HEK293 (cell line): Measurements from ENCODE around the gene THSD4.

ENCODE experiments used
- CTCF ChIA-PET: fragments of 350-600 bp; formaldehyde crosslinking; extraction: SDS; loops from one replicate; lab custom pipeline; 2021; ENCODE audit warnings: antibody characterized with exemption; lab: Yijun Ruan, JAX
- POLR2A ChIA-PET: fragments of 300-600 bp; formaldehyde crosslinking; extraction: SDS; loops from one replicate; lab custom pipeline; 2020; ENCODE audit warnings: antibody characterized with exemption, inconsistent platforms; lab: Yijun Ruan, JAX
- H3K27ac ChIP-seq: fragments of 200-500 bp; sonication (Bioruptor generic); 2 replicates; pipeline ENCODE4 v1.5.1; 2014; ENCODE audit warnings: low read depth, low read length, control low read depth, inconsistent platforms; ENCODE audit errors: extremely low read depth
- H3K36me3 ChIP-seq, 2 experiments: fragments of 200-500 bp in 1 of 2; sonication (Bioruptor generic) in 1 of 2; 1 replicate in 1 of 2; 2 replicates in 1 of 2; pipeline ENCODE4 v1.5.1; 2014 to 2017; ENCODE audit warnings: inconsistent platforms in 2 of 2, low read length in 2 of 2; ENCODE audit not compliant: control insufficient read depth in 2 of 2, insufficient read depth in 1 of 2
- H3K4me1 ChIP-seq: fragments of 200-500 bp; sonication (Bioruptor generic); 2 replicates; pipeline ENCODE4 v1.5.1; 2014; ENCODE audit warnings: mild to moderate bottlenecking, low read length, inconsistent platforms; ENCODE audit not compliant: control insufficient read depth, insufficient read depth
- H3K4me3 ChIP-seq: 2 replicates; pipeline ENCODE4 v1.5.1; 2011; ENCODE audit warnings: low read depth, mild to moderate bottlenecking, control low read depth, low read length, moderate library complexity
- H3K9me3 ChIP-seq: fragments of 200-500 bp; sonication (Bioruptor generic); 2 replicates; pipeline ENCODE4 v1.5.1; 2014; ENCODE audit warnings: low read depth, low read length, inconsistent platforms; ENCODE audit not compliant: control insufficient read depth, insufficient read depth
- ATF2 ChIP-seq: fragments of 450-650 bp; formaldehyde crosslinking; IDR thresholded peaks from 2 replicates; pipeline ENCODE4 v1.5.1; 2016; ENCODE audit warnings: missing biosample characterization, missing genetic modification characterization, low read depth
- BCL11A ChIP-seq: fragments of 450-650 bp; formaldehyde crosslinking; IDR thresholded peaks from 2 replicates; pipeline ENCODE4 v1.5.1; 2016; ENCODE audit warnings: low read depth, missing biosample characterization, missing genetic modification characterization
- BCL11B ChIP-seq: fragments of 450-650 bp; formaldehyde crosslinking; IDR thresholded peaks from 2 replicates; pipeline ENCODE4 v1.5.1; 2016; ENCODE audit warnings: low read depth, missing biosample characterization, missing genetic modification characterization
- EGR2 ChIP-seq: fragments of 450-650 bp; formaldehyde crosslinking; IDR thresholded peaks from 2 replicates; pipeline ENCODE4 v1.5.1; 2016; ENCODE audit warnings: low read depth, missing biosample characterization, missing genetic modification characterization
- IKZF3 ChIP-seq: fragments of 450-650 bp; IDR thresholded peaks from 2 replicates; pipeline ENCODE4 v1.5.0; 2018; ENCODE audit warnings: missing biosample characterization, mild to moderate bottlenecking, missing genetic modification characterization, moderate library complexity
- KLF7 ChIP-seq: fragments of 450-650 bp; formaldehyde crosslinking; IDR thresholded peaks from 2 replicates; pipeline ENCODE4 v1.5.1; 2016; ENCODE audit warnings: missing biosample characterization, missing genetic modification characterization, borderline replicate concordance
- KLF8 ChIP-seq: fragments of 450-650 bp; formaldehyde crosslinking; IDR thresholded peaks from 2 replicates; pipeline ENCODE4 v1.5.1; 2016; ENCODE audit warnings: missing biosample characterization, missing genetic modification characterization
- OSR2 ChIP-seq: fragments of 450-650 bp; formaldehyde crosslinking; IDR thresholded peaks from 2 replicates; pipeline ENCODE4 v1.5.1; 2016; ENCODE audit warnings: missing biosample characterization, missing genetic modification characterization
- PATZ1 ChIP-seq: fragments of 450-650 bp; formaldehyde crosslinking; IDR thresholded peaks from 2 replicates; pipeline ENCODE4 v1.5.1; 2016; ENCODE audit warnings: missing biosample characterization, missing genetic modification characterization
- PRDM1 ChIP-seq: fragments of 450-650 bp; formaldehyde crosslinking; IDR thresholded peaks from 2 replicates; pipeline ENCODE4; 2016; ENCODE audit warnings: missing biosample characterization, missing genetic modification characterization
- REPIN1 ChIP-seq: fragments of 450-650 bp; formaldehyde crosslinking; IDR thresholded peaks from 2 replicates; pipeline ENCODE4 v1.5.1; 2017; ENCODE audit warnings: missing biosample characterization, missing genetic modification characterization, low read depth
- ZBTB20 ChIP-seq: fragments of 450-650 bp; formaldehyde crosslinking; IDR thresholded peaks from 2 replicates; pipeline ENCODE4 v1.5.1; 2016; ENCODE audit warnings: missing biosample characterization, missing genetic modification characterization
- ZFHX2 ChIP-seq: fragments of 450-650 bp; formaldehyde crosslinking; conservative IDR thresholded peaks from 2 replicates; pipeline ENCODE4 v1.5.1; 2016; ENCODE audit warnings: missing biosample characterization, missing genetic modification characterization
- ZFP3 ChIP-seq: fragments of 450-650 bp; formaldehyde crosslinking; IDR thresholded peaks from 2 replicates; pipeline ENCODE4 v1.5.1; 2016; ENCODE audit warnings: low read depth, missing biosample characterization, missing genetic modification characterization
- ZNF10 ChIP-seq: fragments of 450-650 bp; formaldehyde crosslinking; IDR thresholded peaks from 2 replicates; pipeline ENCODE4 v1.5.1; 2017; ENCODE audit warnings: missing biosample characterization, missing genetic modification characterization
- ZNF138 ChIP-seq: fragments of 450-650 bp; formaldehyde crosslinking; IDR thresholded peaks from 2 replicates; pipeline ENCODE4 v1.5.1; 2016; ENCODE audit warnings: missing biosample characterization, missing genetic modification characterization, borderline replicate concordance
- ZNF148 ChIP-seq: fragments of 450-650 bp; formaldehyde crosslinking; IDR thresholded peaks from 2 replicates; pipeline ENCODE4 v1.5.0; 2017; ENCODE audit warnings: missing biosample characterization, missing genetic modification characterization, borderline replicate concordance
- ZNF155 ChIP-seq: fragments of 450-650 bp; formaldehyde crosslinking; IDR thresholded peaks from 2 replicates; pipeline ENCODE4 v1.5.1; 2016; ENCODE audit warnings: missing biosample characterization, missing genetic modification characterization
- ZNF19 ChIP-seq: fragments of 450-650 bp; formaldehyde crosslinking; IDR thresholded peaks from 2 replicates; pipeline ENCODE4; 2016; ENCODE audit warnings: missing biosample characterization, missing genetic modification characterization, low read depth
- ZNF311 ChIP-seq: fragments of 450-650 bp; formaldehyde crosslinking; IDR thresholded peaks from 2 replicates; pipeline ENCODE4 v1.5.1; 2017; ENCODE audit warnings: missing biosample characterization, missing genetic modification characterization, borderline replicate concordance
- ZNF423 ChIP-seq: fragments of 450-650 bp; formaldehyde crosslinking; IDR thresholded peaks from 2 replicates; pipeline ENCODE4 v1.5.1; 2016; ENCODE audit warnings: missing biosample characterization, missing genetic modification characterization
- ZNF585B ChIP-seq: fragments of 450-650 bp; formaldehyde crosslinking; IDR thresholded peaks from 2 replicates; pipeline ENCODE4 v1.5.1; 2016; ENCODE audit warnings: missing biosample characterization, missing genetic modification characterization
- ZNF792 ChIP-seq: fragments of 450-650 bp; formaldehyde crosslinking; IDR thresholded peaks from 2 replicates; pipeline ENCODE4 v1.5.1; 2016; ENCODE audit warnings: missing biosample characterization, missing genetic modification characterization
- TF ChIP-seq, protein P1 (sequence below): sonication (generic); formaldehyde crosslinking; IDR thresholded peaks from 2 replicates; pipeline ENCODE4 v1.8.1; 2022; ENCODE audit warnings: mild to moderate bottlenecking, moderate library complexity, missing genetic modification reagents
- TF ChIP-seq, protein P2 (sequence below): fragments of 450-650 bp; formaldehyde crosslinking; IDR thresholded peaks from 2 replicates; pipeline ENCODE4 v1.5.1; 2016; ENCODE audit warnings: missing biosample characterization, missing genetic modification characterization

Gene THSD4

GRCh38 chr15:71083349-71083748 is 31.9 kb upstream of the THSD4 start:
- peak; percentile 48; the same call in 1 of the 2 replicates for TF ChIP-seq ATF2 (tag by site-specific recombination)
- TF ChIP-seq EGR2 (tag by site-specific recombination), result peak; percentile 54; the same call in 1 of the 2 replicates
- no peak for TF ChIP-seq BCL11A
- TF ChIP-seq ZNF138 (tag by site-specific recombination), result no peak
- TF ChIP-seq ZFHX2 (tag by site-specific recombination), result peak; percentile 74
- no peak for TF ChIP-seq ZNF423 (tag by site-specific recombination)
- TF ChIP-seq, all 188 proteins: peak for 3
- H3K4me3 ChIP-seq, result no peak overlapping the region
- H3K4me1 ChIP-seq, result peaks cover 13% of the 10 kb centered on the region
- CTCF ChIA-PET, result interaction anchor here (1.1 kb wide), 1 partner anchor 71 kb away, joined by 5 read pairs; no protein-coding TSS in a partner anchor
- POLR2A ChIA-PET, result no interaction called here
- H3K36me3 ChIP-seq, result no peaks in the 10 kb centered on the region
- no peak overlapping the region for H3K27ac ChIP-seq
- H3K9me3 ChIP-seq, result no peaks in the 10 kb centered on the region

- ChIA-PET CTCF (interaction anchor here (0.6 kb wide), 1 partner anchor 456 kb away, joined by 5 read pairs; no protein-coding TSS in a partner anchor), POLR2A (no interaction called here)
- peaks cover 8% of the 10 kb centered on the region for H3K4me1 ChIP-seq
- no peak overlapping the region for H3K27ac ChIP-seq
- no peak overlapping the region for H3K4me3 ChIP-seq
- no peaks in the 10 kb centered on the region for H3K36me3 ChIP-seq
- no peaks in the 10 kb centered on the region; the same call in 1 of the 2 replicates for H3K9me3 ChIP-seq
- TF ChIP-seq ZNF148 (tag by site-specific recombination) (no peak), ZNF585B (tag by site-specific recombination) (peak; percentile 54; the same call in 1 of the 2 replicates), KLF8 (tag by site-specific recombination) (no peak), ZFP3 (tag by site-specific recombination) (peak; percentile 67), IKZF3 (no peak), ZNF155 (tag by site-specific recombination) (no peak), ZNF10 (tag by site-specific recombination) (peak; percentile 47; the same call in 1 of the 2 replicates), REPIN1 (no peak; the same call in 1 of the 2 replicates), KLF7 (tag by site-specific recombination) (no peak; the same call in 1 of the 2 replicates), PATZ1 (tag by site-specific recombination) (no peak), ZNF311 (tag by site-specific recombination) (no peak), ZBTB20 (tag by site-specific recombination) (no peak), PRDM1 (tag by site-specific recombination) (no peak), OSR2 (tag by site-specific recombination) (no peak), ZNF19 (tag by site-specific recombination) (peak; percentile 96; the same call in 1 of the 2 replicates), BCL11B (no peak), ZNF792 (tag by site-specific recombination) (no peak)
- TF ChIP-seq, protein P1, sequence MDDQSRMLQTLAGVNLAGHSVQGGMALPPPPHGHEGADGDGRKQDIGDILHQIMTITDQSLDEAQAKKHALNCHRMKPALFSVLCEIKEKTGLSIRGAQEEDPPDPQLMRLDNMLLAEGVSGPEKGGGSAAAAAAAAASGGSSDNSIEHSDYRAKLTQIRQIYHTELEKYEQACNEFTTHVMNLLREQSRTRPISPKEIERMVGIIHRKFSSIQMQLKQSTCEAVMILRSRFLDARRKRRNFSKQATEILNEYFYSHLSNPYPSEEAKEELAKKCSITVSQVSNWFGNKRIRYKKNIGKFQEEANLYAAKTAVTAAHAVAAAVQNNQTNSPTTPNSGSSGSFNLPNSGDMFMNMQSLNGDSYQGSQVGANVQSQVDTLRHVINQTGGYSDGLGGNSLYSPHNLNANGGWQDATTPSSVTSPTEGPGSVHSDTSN, result no peak
- TF ChIP-seq, protein P2, sequence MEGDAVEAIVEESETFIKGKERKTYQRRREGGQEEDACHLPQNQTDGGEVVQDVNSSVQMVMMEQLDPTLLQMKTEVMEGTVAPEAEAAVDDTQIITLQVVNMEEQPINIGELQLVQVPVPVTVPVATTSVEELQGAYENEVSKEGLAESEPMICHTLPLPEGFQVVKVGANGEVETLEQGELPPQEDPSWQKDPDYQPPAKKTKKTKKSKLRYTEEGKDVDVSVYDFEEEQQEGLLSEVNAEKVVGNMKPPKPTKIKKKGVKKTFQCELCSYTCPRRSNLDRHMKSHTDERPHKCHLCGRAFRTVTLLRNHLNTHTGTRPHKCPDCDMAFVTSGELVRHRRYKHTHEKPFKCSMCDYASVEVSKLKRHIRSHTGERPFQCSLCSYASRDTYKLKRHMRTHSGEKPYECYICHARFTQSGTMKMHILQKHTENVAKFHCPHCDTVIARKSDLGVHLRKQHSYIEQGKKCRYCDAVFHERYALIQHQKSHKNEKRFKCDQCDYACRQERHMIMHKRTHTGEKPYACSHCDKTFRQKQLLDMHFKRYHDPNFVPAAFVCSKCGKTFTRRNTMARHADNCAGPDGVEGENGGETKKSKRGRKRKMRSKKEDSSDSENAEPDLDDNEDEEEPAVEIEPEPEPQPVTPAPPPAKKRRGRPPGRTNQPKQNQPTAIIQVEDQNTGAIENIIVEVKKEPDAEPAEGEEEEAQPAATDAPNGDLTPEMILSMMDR, result no peak
Observed at GRCh38 chr15:71084264-71084663, 31.0 kb upstream of the THSD4 start.
